Effector CD4-positive, alpha-beta T cell (primary cell): ENCODE data around the gene SH3BGRL.
"Not testable (repeated sequence)": the region's sequence is repeated elsewhere in the genome, so short reads cannot be mapped to it uniquely, and the experiment has no call there.

Experiments
- DNase-seq: peaks from one replicate; pipeline ENCODE4 v3.0.0-alpha.2; 2020

The SH3BGRL gene

DNA sequence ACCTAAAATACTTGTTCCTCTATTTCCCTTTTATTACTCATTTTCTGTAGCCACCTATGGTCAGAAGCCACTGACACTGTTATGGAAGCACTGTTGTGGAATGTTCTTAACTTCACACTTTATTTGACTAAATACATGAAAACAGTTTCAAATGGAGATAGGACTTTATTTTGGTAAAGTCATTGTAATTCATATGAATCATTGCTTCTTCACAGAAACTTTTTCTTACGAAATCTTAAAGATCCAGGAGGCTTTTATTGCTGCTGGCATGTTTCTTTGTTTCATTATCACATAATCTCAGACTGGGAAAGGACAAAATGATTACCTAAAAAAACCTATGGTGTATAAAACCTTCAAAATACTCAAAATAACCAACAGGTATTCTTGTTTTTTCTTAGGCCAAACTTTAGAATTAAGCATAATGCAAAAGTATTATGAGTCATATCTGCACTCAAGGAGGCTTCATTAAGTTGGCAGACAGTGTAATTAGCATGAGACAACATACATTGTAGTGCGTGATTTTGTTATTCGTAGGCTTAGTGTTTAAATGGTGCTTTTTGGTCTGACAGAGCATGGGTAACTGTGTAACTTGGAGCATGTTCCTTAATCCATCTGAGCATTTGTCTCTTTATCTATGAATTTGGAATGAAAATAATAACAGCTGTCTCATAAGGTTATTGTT is 58.0 kb downstream of the SH3BGRL start:
- DNase-seq = no peak

DNA sequence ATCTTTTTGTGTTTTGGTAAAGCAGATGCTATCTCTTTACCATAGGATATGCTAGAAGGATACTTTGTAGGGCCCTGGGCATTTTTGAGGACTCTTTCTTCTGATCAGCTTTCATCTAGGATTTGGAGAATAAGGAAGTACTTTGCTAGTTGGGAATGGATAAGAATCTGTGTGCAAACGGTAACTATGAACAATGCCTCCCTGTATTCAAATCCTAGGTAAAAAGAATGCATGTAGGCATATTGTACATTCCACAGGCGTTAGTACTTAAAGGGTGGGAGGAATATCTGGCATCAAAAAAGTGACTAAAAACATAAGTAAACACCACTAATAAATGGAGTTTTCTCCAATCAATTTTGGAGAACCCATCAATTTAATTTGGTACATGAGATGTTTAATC is 59.7 kb downstream of the SH3BGRL start:
- DNase-seq = no peak

- DNase-seq = no peak
These were observed 61.2 kb downstream of the SH3BGRL start for GRCh38 chrX:81263059-81263458.

- DNase-seq = no peak
These were observed 76.7 kb downstream of the SH3BGRL start for GRCh38 chrX:81278616-81279015.

GRCh38 chrX:81280148-81280547 is 78.2 kb downstream of the SH3BGRL start:
- DNase-seq = no peak

DNA sequence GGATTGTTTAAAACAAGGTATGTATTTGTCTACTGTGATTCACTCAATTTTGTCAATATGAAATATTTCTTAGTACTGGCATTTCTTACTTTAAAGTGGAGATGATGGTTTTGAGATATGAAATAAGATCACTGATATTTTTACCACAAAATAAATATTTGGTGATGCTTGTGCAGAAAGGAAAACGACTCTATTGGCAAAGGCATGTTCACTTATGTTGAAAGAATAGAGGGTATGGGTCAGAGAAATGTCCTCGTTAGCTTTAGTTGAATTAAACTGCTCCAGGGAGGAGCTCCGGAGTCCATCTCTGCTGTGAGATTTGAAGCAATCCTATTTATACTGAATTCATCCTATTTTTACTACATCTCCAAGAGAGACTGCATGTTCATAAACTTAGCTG is 84.2 kb downstream of the SH3BGRL start:
- DNase-seq = no peak

- no peak for DNase-seq
These were observed 84.7 kb downstream of the SH3BGRL start for GRCh38 chrX:81286608-81287007.

DNA sequence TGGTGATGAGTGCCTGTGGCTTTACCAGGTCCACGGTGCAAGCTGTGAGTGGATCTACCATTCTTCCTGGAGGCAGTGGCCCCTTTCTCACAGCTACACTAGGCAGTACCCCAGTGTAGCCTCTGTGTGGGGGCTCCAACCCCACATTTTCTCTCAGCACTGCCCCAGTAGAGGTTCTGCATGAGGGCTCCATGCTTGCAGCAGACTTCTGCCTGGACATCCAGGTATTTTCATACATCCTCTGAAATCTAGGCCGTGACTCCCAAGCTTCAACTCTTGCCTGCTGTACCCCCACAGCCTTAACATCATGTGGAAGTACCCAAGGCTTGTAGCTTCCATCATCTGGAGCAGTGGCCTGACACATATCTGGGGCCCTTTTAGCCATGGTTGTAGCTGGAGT is 90.1 kb downstream of the SH3BGRL start:
- no peak for DNase-seq

GRCh38 chrX:81294101-81294500 is 92.2 kb downstream of the SH3BGRL start:
- DNase-seq = no peak

- DNase-seq = no peak
These were observed 100.0 kb downstream of the SH3BGRL start for GRCh38 chrX:81301877-81302276.

GRCh38 chrX:81304563-81304962 is 102.7 kb downstream of the SH3BGRL start:
- no peak for DNase-seq

- no peak for DNase-seq
These were observed 103.3 kb downstream of the SH3BGRL start for GRCh38 chrX:81305240-81305639.

DNA sequence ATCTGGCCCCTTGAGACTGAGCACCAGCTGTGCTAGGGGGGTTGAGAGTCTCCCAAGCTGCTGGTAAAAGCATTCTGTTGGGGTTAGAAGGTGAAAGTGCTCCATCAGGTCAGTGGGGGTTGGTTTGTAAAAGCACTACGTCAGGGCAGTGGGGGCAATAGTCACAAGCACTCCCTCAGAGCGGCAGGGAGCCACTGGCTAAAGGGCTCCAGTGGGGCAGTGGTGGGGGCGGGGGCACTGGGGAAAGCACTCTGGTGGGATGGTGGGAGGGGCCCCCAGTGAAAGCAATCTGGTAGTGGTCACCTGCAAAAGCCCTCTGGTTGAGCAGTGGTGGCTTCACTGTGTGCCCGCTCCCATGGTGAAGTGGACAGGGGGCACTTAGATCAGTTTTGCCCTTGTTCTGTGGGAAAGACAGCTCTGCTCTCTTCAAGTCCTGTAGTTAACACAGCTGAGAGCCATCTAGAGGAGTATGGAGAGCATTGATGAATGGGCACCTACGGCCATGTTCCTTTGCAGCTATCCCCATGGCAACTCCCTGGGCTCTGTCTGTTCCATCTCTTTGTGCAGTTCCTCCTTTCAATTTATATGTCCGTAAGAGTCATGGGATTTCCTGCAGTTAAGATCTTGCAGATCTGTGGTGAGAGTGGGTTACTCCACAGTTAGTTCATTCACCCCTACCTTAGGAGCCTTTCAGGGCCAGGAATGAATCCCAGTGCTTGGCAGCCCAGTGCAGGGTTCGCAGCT is 106.4 kb downstream of the SH3BGRL start:
- DNase-seq = no peak

- DNase-seq = no peak
These were observed 114.3 kb downstream of the SH3BGRL start for GRCh38 chrX:81316163-81316562.

GRCh38 chrX:81331653-81332052 is 129.8 kb downstream of the SH3BGRL start:
- DNase-seq = not testable (repeated sequence)

GRCh38 chrX:81336455-81337152 is 134.7 kb downstream of the SH3BGRL start:
- DNase-seq = no peak

GRCh38 chrX:81337805-81338204 is 135.9 kb downstream of the SH3BGRL start:
- DNase-seq = no peak

- DNase-seq = no peak
These were observed 137.0 kb downstream of the SH3BGRL start for GRCh38 chrX:81338924-81339323.

DNA sequence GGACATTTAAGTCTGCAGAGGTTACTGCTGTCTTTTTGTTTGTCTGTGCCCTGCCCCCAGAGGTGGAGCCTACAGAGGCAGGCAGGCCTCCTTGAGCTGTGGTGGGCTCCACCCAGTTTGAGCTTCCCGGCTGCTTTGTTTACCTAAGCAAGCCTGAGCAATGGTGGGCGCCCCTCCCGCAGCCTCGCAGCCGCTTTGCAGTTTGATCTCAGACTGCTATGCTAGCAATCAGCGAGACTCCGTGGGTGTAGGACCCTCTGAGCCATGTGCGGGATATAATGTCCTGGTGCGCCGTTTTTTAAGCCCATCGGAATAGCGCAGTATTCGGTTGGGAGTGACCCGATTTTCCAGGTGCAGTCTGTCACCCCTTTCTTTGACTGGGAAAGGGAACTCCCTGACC is 143.4 kb downstream of the SH3BGRL start:
- not testable (repeated sequence) for DNase-seq
